Dedifferentiated amniotic fluid mesenchymal stem cell (primary cell): ENCODE data around the gene PDZD2.

ENCODE experiments used
- DNase-seq: peaks from one replicate; pipeline ENCODE4 v3.0.0-alpha.2; 2016; ENCODE audit errors: extremely low spot score

The PDZD2 gene

GRCh38 chr5:31638345-31638744, 586 bp upstream of the PDZD2 start:
- no peak for DNase-seq

GRCh38 chr5:31639481-31640411, 815 bp downstream of the PDZD2 start:
- no peak for DNase-seq

GRCh38 chr5:31640573-31640972, 1.6 kb downstream of the PDZD2 start:
- DNase-seq = no peak

- DNase-seq = no peak
Observed at GRCh38 chr5:31641059-31641458, 2.1 kb downstream of the PDZD2 start.

- no peak for DNase-seq
Observed at GRCh38 chr5:31641575-31641974, 2.6 kb downstream of the PDZD2 start.

- no peak for DNase-seq
Observed at GRCh38 chr5:31645420-31646081, 6.6 kb downstream of the PDZD2 start.

GRCh38 chr5:31648326-31648725, 9.4 kb downstream of the PDZD2 start:
- DNase-seq = no peak

GRCh38 chr5:31651241-31651640, 12.3 kb downstream of the PDZD2 start:
- DNase-seq = no peak

- no peak for DNase-seq
Observed at GRCh38 chr5:31655491-31655890, 16.6 kb downstream of the PDZD2 start.

- DNase-seq = no peak
Observed at GRCh38 chr5:31656806-31657205, 17.9 kb downstream of the PDZD2 start.

GRCh38 chr5:31657315-31657979, 18.5 kb downstream of the PDZD2 start:
- no peak for DNase-seq

GRCh38 chr5:31661257-31661656, 22.3 kb downstream of the PDZD2 start:
- DNase-seq = no peak

GRCh38 chr5:31663519-31663918, 24.6 kb downstream of the PDZD2 start:
- DNase-seq = no peak

GRCh38 chr5:31664566-31664965, 25.6 kb downstream of the PDZD2 start:
- no peak for DNase-seq

- no peak for DNase-seq
Observed at GRCh38 chr5:31671339-31671741, 32.4 kb downstream of the PDZD2 start.

- DNase-seq = no peak
Observed at GRCh38 chr5:31674371-31674951, 35.5 kb downstream of the PDZD2 start.

- no peak for DNase-seq
Observed at GRCh38 chr5:31675472-31675871, 36.5 kb downstream of the PDZD2 start.

GRCh38 chr5:31678180-31678579, 39.2 kb downstream of the PDZD2 start:
- no peak for DNase-seq

GRCh38 chr5:31680528-31680927, 41.6 kb downstream of the PDZD2 start:
- no peak for DNase-seq

- DNase-seq = no peak
Observed at GRCh38 chr5:31682025-31682424, 43.1 kb downstream of the PDZD2 start.

GRCh38 chr5:31682851-31683250, 43.9 kb downstream of the PDZD2 start:
- DNase-seq = no peak

GRCh38 chr5:31688515-31689092, 49.7 kb downstream of the PDZD2 start:
- no peak for DNase-seq
